IMR-90 (cell line): Measurements from ENCODE around the gene TNFRSF14. TPM values are rescaled to one million over a fixed set of nuclear protein-coding genes. Genes with fewer than 3 reads are reported as not detected.

ENCODE experiments used
- ATAC-seq: fragments of 200-7000 bp; cut with Tn5 transposase; 2 replicates; pipeline ENCODE4 v1.9.1; 2020; ENCODE audit warnings: low read depth, mild to moderate bottlenecking, moderate library complexity
- BruUV-seq: library from RNA; stranded (reverse); fragments of 400-500 nt; replicated peaks from 2 replicates; lab custom pipeline; 2021; lab: Mats Ljungman, UMichigan
- CTCF ChIA-PET: fragments of 300-600 bp; formaldehyde crosslinking; extraction: SDS; loops from one replicate; lab custom pipeline; 2021; ENCODE audit warnings: antibody characterized with exemption; lab: Yijun Ruan, JAX
- POLR2A ChIA-PET: fragments of 300-600 bp; sonication (Branson Sonifier 250); formaldehyde crosslinking; loops from one replicate; lab custom pipeline; 2022; ENCODE audit warnings: antibody characterized with exemption; ENCODE audit not compliant: unreplicated experiment; lab: Charles Lee
- DNase-seq: peaks from one replicate; pipeline ENCODE4 v3.0.0; 2013
- H2AFZ ChIP-seq: replicated peaks from 2 replicates; pipeline ENCODE3; 2013; ENCODE audit warnings: low read length, mild to moderate bottlenecking; ENCODE audit not compliant: poor library complexity
- H2AK5ac ChIP-seq: 2 replicates; pipeline ENCODE4 v1.6.1; 2013; ENCODE audit warnings: low read depth, low read length, inconsistent platforms
- H2AK9ac ChIP-seq: replicated peaks from 2 replicates; pipeline ENCODE3; 2013; ENCODE audit warnings: mild to moderate bottlenecking, low read depth, low read length, moderate library complexity; ENCODE audit not compliant: poor library complexity
- H2BK120ac ChIP-seq: 2 replicates; pipeline ENCODE4 v1.6.1; 2013; ENCODE audit warnings: low read depth, low read length, inconsistent platforms
- H2BK15ac ChIP-seq: 3 replicates; pipeline ENCODE4 v1.6.1; 2013; ENCODE audit warnings: low read depth, low read length, inconsistent platforms
- H2BK20ac ChIP-seq: 2 replicates; pipeline ENCODE4 v1.6.1; 2013; ENCODE audit warnings: low read depth, mild to moderate bottlenecking, inconsistent platforms, low read length, moderate library complexity
- H2BK5ac ChIP-seq: 2 replicates; pipeline ENCODE4 v1.6.1; 2013; ENCODE audit warnings: mild to moderate bottlenecking, low read depth, low read length, inconsistent platforms; ENCODE audit not compliant: poor library complexity, severe bottlenecking
- H3K14ac ChIP-seq: replicated peaks from 2 replicates; pipeline ENCODE4 v1.6.1; 2013; ENCODE audit warnings: low read depth, low read length, inconsistent platforms
- H3K18ac ChIP-seq: 2 replicates; pipeline ENCODE4 v1.6.1; 2013; ENCODE audit warnings: low read depth, low read length, control low read depth
- H3K23ac ChIP-seq: 2 replicates; pipeline ENCODE4 v1.6.1; 2013; ENCODE audit warnings: low read depth, low read length, inconsistent platforms
- H3K27ac ChIP-seq: 2 replicates; pipeline ENCODE4 v1.5.1; 2013; ENCODE audit warnings: mild to moderate bottlenecking, control low read depth, low read length; ENCODE audit not compliant: insufficient read depth
- H3K27me3 ChIP-seq: 2 replicates; pipeline ENCODE4 v1.6.1; 2013; ENCODE audit warnings: low read length; ENCODE audit not compliant: control insufficient read depth, insufficient read depth
- H3K36me3 ChIP-seq: 2 replicates; pipeline ENCODE4 v1.6.1; 2013; ENCODE audit warnings: low read length, mixed read lengths; ENCODE audit not compliant: control insufficient read depth, insufficient read depth
- H3K4ac ChIP-seq: 2 replicates; pipeline ENCODE4 v1.6.1; 2013; ENCODE audit warnings: low read depth, low read length, inconsistent platforms
- H3K4me1 ChIP-seq: 2 replicates; pipeline ENCODE4 v1.6.1; 2013; ENCODE audit warnings: low read length, mixed read lengths; ENCODE audit not compliant: control insufficient read depth, insufficient read depth
- H3K4me2 ChIP-seq: 2 replicates; pipeline ENCODE4 v1.6.1; 2013; ENCODE audit warnings: low read depth, mild to moderate bottlenecking, control low read depth, low read length, moderate library complexity
- H3K4me3 ChIP-seq: 2 replicates; pipeline ENCODE4 v1.5.1; 2013; ENCODE audit warnings: low read depth, mild to moderate bottlenecking, control low read depth, low read length, moderate library complexity; ENCODE audit not compliant: insufficient read depth
- H3K56ac ChIP-seq: 2 replicates; pipeline ENCODE4 v1.6.1; 2013; ENCODE audit warnings: low read length, inconsistent platforms; ENCODE audit not compliant: insufficient read depth; ENCODE audit errors: extremely low read depth
- H3K79me1 ChIP-seq, 2 experiments: 2 replicates each; pipeline ENCODE4 v1.6.1; 2013; ENCODE audit warnings: low read length in 2 of 2, inconsistent platforms in 1 of 2, low read depth in 1 of 2
- H3K9ac ChIP-seq: 2 replicates; pipeline ENCODE4 v1.6.1; 2013; ENCODE audit warnings: low read depth, low read length, control low read depth
- H3K9me1 ChIP-seq: 2 replicates; pipeline ENCODE4 v1.6.1; 2013; ENCODE audit warnings: low read length, inconsistent platforms; ENCODE audit not compliant: insufficient read depth
- H3K9me3 ChIP-seq: 2 replicates; pipeline ENCODE4 v1.6.1; 2013; ENCODE audit warnings: low read length; ENCODE audit not compliant: control insufficient read depth, insufficient read depth
- H4K20me1 ChIP-seq: 2 replicates; pipeline ENCODE4 v1.6.1; 2013; ENCODE audit warnings: low read length, inconsistent platforms; ENCODE audit not compliant: insufficient read depth
- H4K5ac ChIP-seq: 2 replicates; pipeline ENCODE4 v1.6.1; 2013; ENCODE audit warnings: mild to moderate bottlenecking, low read depth, low read length, control low read depth
- H4K8ac ChIP-seq, 2 experiments: 2 replicates each; pipeline ENCODE4 v1.6.1; 2013; ENCODE audit warnings: low read depth in 2 of 2, low read length in 2 of 2, control low read depth in 1 of 2, inconsistent platforms in 1 of 2
- H4K91ac ChIP-seq: 2 replicates; pipeline ENCODE4 v1.6.1; 2013; ENCODE audit warnings: low read depth, low read length, inconsistent platforms; ENCODE audit not compliant: insufficient read depth
- BHLHE40 ChIP-seq: fragments of 150-350 bp; IDR thresholded peaks from 2 replicates; pipeline ENCODE4 v1.6.1; 2016; ENCODE audit warnings: mild to moderate bottlenecking, low read depth, low read length
- CEBPB ChIP-seq: IDR thresholded peaks from 2 replicates; pipeline ENCODE4 v1.6.1; 2012; ENCODE audit warnings: low read depth, low read length, improper control_type of control experiment
- CHD1 ChIP-seq: IDR thresholded peaks from 2 replicates; pipeline ENCODE4 v1.6.1; 2012; ENCODE audit warnings: low read depth, low read length, improper control_type of control experiment
- ELK1 ChIP-seq: fragments of 150-350 bp; IDR thresholded peaks from 2 replicates; pipeline ENCODE4 v1.6.1; 2016; ENCODE audit warnings: low read depth, mild to moderate bottlenecking, low read length, moderate library complexity, borderline replicate concordance
- FOS ChIP-seq: fragments of 150-350 bp; IDR thresholded peaks from 2 replicates; pipeline ENCODE4 v1.6.1; 2016; ENCODE audit warnings: low read depth, low read length
- MAFK ChIP-seq: IDR thresholded peaks from 2 replicates; pipeline ENCODE4 v1.6.1; 2012; ENCODE audit warnings: low read depth, low read length, improper control_type of control experiment
- MAZ ChIP-seq: IDR thresholded peaks from 2 replicates; pipeline ENCODE4 v1.6.1; 2012; ENCODE audit warnings: low read depth, mild to moderate bottlenecking, low read length, improper control_type of control experiment, moderate library complexity, borderline replicate concordance
- MXI1 ChIP-seq: IDR thresholded peaks from 2 replicates; pipeline ENCODE4 v1.6.1; 2012; ENCODE audit warnings: low read depth, mild to moderate bottlenecking, low read length, moderate library complexity, borderline replicate concordance
- NFE2L2 ChIP-seq: fragments of 150-350 bp; IDR thresholded peaks from 2 replicates; pipeline ENCODE4 v1.6.1; 2016; ENCODE audit warnings: low read depth, mild to moderate bottlenecking, low read length
- POLR2A ChIP-seq: IDR thresholded peaks from 2 replicates; pipeline ENCODE4 v1.6.1; 2012; ENCODE audit warnings: mild to moderate bottlenecking, low read depth, low read length
- RAD21 ChIP-seq: IDR thresholded peaks from 2 replicates; pipeline ENCODE4 v1.6.1; 2012; ENCODE audit warnings: low read length, improper control_type of control experiment
- RCOR1 ChIP-seq: IDR thresholded peaks from 2 replicates; pipeline ENCODE4 v1.6.1; 2012; ENCODE audit warnings: mild to moderate bottlenecking, low read length, improper control_type of control experiment; ENCODE audit not compliant: insufficient replicate concordance
- RFX5 ChIP-seq: IDR thresholded peaks from 2 replicates; pipeline ENCODE4 v1.8.0; 2012; ENCODE audit warnings: low read depth, mild to moderate bottlenecking, low read length, moderate library complexity
- SMC3 ChIP-seq: fragments of 150-350 bp; IDR thresholded peaks from 2 replicates; pipeline ENCODE4 v1.6.1; 2016; ENCODE audit warnings: low read depth, mild to moderate bottlenecking, antibody characterized with exemption, low read length, moderate library complexity
- WGBS, 2 experiments: methylation state at CpG; one replicate each; pipeline versions ENCODE4 v1.1.5 to v1.1.7; 2013; ENCODE audit warnings: missing lambda C conversion rate in 2 of 2; ENCODE audit not compliant: insufficient read length in 1 of 2; ENCODE audit errors: extremely low coverage in 2 of 2; 5-methylcytosine and 5-hydroxymethylcytosine counted together
- dilution Hi-C: fragments of 300-500 bp; cut with HindIII; formaldehyde crosslinking; loops from one replicate; pipeline ENCODE4 v1.14.3; 2018; ENCODE audit warnings: low sequenced_read_pairs; ENCODE audit not compliant: unreplicated experiment
- in situ Hi-C: fragments of 300-500 bp; cut with MboI; formaldehyde crosslinking; loops from 3 replicates; pipeline ENCODE4 v1.14.3; 2019; ENCODE audit warnings: low sequenced_read_pairs, inconsistent platforms, mixed read lengths
- intact Hi-C: fragments of 100-400 bp; cut with micrococcal nuclease; formaldehyde crosslinking; loops from 2 replicates; pipeline ENCODE4 v1.10.0; 2022
- polyA plus RNA-seq, 3 experiments: library from polyadenylated mRNA; depleted of rRNA; stranded (reverse); fragments of >200 nt; gene quantifications; 2 replicates each; pipeline ENCODE4 v1.2.3, GENCODE V29; 2012; ENCODE audit warnings: low replicate concordance in 1 of 3
- total RNA-seq: library from RNA; depleted of rRNA; stranded (reverse); fragments of >200 nt; gene quantifications from 2 replicates; pipeline ENCODE4 v1.2.3, GENCODE V29; 2012
- TF ChIP-seq, protein P1 (sequence below): conservative IDR thresholded peaks from 2 replicates; pipeline ENCODE4 v1.5.1; 2012; ENCODE audit warnings: mild to moderate bottlenecking, low read depth, low read length, improper control_type of control experiment
- TF ChIP-seq, protein P2 (sequence below): fragments of 150-350 bp; IDR thresholded peaks from 2 replicates; pipeline ENCODE4 v1.6.1; 2017; ENCODE audit warnings: mild to moderate bottlenecking, antibody characterized with exemption, low read length, low read depth

TNFRSF14 gene
- total and polyA plus RNA-seq, 2 of the 4 experiments (the other 2 are of a cell fraction), result 1.3 to 4.2 TPM

DNA sequence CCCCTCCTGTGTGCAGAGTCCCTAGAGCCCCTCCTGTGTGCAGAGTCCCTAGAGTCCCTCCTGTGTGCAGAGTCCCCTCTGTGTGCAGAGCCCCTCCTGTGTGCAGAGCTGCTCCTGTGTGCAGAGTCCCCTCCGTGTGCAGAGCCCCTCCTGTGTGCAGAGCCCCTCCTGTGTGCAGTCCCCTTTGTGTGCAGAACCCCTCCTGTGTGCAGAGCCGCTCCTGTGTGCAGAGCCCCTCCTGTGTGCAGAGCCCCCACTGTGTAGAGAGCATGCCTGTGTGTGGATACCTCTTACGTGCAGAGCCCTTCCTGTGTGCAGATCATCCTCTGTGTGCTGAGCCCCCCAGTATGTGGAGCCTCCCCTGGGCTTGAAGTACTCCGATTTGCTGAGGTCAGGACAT, 17.8 kb upstream of the TNFRSF14 start:
- Histone ChIP-seq H3K4me3 (no peak overlapping the region), H3K9me1 (peaks cover 9% of the 10 kb centered on the region), H3K14ac (no peak overlapping the region), H2AK9ac (no peak overlapping the region), H3K27ac (no peak overlapping the region), H2AK5ac (no peak overlapping the region), H4K20me1 (no peaks in the 10 kb centered on the region), H2BK15ac (no peak overlapping the region), H3K4ac (no peak overlapping the region), H3K79me1 (no peaks in the 10 kb centered on the region), H3K4me2 (no peak overlapping the region), H3K27me3 (peaks cover 3% of the 10 kb centered on the region; the same call in 1 of the 2 replicates), H3K23ac (no peak overlapping the region), H4K8ac (no peak overlapping the region), H2AFZ (no peak overlapping the region), H3K36me3 (no peaks in the 10 kb centered on the region), H3K9me3 (no peaks in the 10 kb centered on the region), H2BK120ac (no peak overlapping the region), H3K9ac (no peak overlapping the region), H4K91ac (no peak overlapping the region), H4K5ac (no peak overlapping the region), H2BK5ac (no peak overlapping the region), H2BK20ac (no peak overlapping the region), H3K18ac (no peak overlapping the region), H3K4me1 (peaks cover 12% of the 10 kb centered on the region), H3K56ac (no peak overlapping the region)
- no TSS peak for BruUV-seq
- DNase-seq (no peak), ATAC-seq (no peak)
- intact Hi-C loops, result no loop called here
- WGBS, 2 experiments, result 100% methylated on average over 1 of the region's 4 CpGs; no CpG with 5 or more reads in 1 of the 2 experiments
- dilution Hi-C loops, result no loop called here
- ChIA-PET CTCF (no interaction called here), POLR2A (no interaction called here)
- TF ChIP-seq FOS (no peak), MAZ (no peak), BHLHE40 (no peak), MAFK (no peak), CEBPB (no peak), ELK1 (no peak), NFE2L2 (no peak), RFX5 (no peak), MXI1 (no peak), SMC3 (no peak), RAD21 (no peak), RCOR1 (no peak), POLR2A (no peak), CHD1 (no peak)
- TF ChIP-seq, protein P1, sequence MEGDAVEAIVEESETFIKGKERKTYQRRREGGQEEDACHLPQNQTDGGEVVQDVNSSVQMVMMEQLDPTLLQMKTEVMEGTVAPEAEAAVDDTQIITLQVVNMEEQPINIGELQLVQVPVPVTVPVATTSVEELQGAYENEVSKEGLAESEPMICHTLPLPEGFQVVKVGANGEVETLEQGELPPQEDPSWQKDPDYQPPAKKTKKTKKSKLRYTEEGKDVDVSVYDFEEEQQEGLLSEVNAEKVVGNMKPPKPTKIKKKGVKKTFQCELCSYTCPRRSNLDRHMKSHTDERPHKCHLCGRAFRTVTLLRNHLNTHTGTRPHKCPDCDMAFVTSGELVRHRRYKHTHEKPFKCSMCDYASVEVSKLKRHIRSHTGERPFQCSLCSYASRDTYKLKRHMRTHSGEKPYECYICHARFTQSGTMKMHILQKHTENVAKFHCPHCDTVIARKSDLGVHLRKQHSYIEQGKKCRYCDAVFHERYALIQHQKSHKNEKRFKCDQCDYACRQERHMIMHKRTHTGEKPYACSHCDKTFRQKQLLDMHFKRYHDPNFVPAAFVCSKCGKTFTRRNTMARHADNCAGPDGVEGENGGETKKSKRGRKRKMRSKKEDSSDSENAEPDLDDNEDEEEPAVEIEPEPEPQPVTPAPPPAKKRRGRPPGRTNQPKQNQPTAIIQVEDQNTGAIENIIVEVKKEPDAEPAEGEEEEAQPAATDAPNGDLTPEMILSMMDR, result no peak
- TF ChIP-seq, protein P2, sequence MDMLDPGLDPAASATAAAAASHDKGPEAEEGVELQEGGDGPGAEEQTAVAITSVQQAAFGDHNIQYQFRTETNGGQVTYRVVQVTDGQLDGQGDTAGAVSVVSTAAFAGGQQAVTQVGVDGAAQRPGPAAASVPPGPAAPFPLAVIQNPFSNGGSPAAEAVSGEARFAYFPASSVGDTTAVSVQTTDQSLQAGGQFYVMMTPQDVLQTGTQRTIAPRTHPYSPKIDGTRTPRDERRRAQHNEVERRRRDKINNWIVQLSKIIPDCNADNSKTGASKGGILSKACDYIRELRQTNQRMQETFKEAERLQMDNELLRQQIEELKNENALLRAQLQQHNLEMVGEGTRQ, result no peak
- in situ Hi-C loops, result loop anchor here (25.0 kb wide), 1 partner anchor 351 kb away; the partner anchor contains the start of gene FAAP20
